OCI-LY7 (cell line): ENCODE data around the gene EEF1E1. TPM values are rescaled to one million over a fixed set of nuclear protein-coding genes. Genes with fewer than 3 reads are reported as not detected.

Experiments
- BruUV-seq: library from RNA; stranded (reverse); fragments of 400-500 nt; replicated peaks from 2 replicates; lab custom pipeline; 2021; lab: Mats Ljungman, UMichigan
- CTCF ChIA-PET: fragments of 300-600 bp; sonication (Branson Sonifier 250); formaldehyde crosslinking; loops from one replicate; lab custom pipeline; 2022; ENCODE audit warnings: antibody characterized with exemption; ENCODE audit not compliant: unreplicated experiment; lab: Charles Lee
- POLR2A ChIA-PET: fragments of 300-600 bp; sonication (Branson Sonifier 250); formaldehyde crosslinking; loops from one replicate; lab custom pipeline; 2022; ENCODE audit warnings: antibody characterized with exemption; lab: Charles Lee
- DNase-seq: peaks from one replicate; pipeline ENCODE4 v3.0.0-alpha.2; 2015; ENCODE audit warnings: low spot score
- H2AFZ ChIP-seq: fragments of 200-600 bp; sonication (generic), shearing (Covaris generic); 2 replicates; pipeline ENCODE4 v1.6.1; 2014; ENCODE audit warnings: mild to moderate bottlenecking, antibody characterized with exemption, low read length, moderate library complexity
- H3K27ac ChIP-seq: fragments of 200-600 bp; sonication (generic); 2 replicates; pipeline ENCODE4 v1.5.1; 2014; ENCODE audit warnings: mixed run types, low read depth, mild to moderate bottlenecking, moderate library complexity, low read length, inconsistent platforms; ENCODE audit not compliant: poor library complexity, severe bottlenecking
- H3K36me3 ChIP-seq: fragments of 200-600 bp; sonication (generic); 2 replicates; pipeline ENCODE4 v1.6.1; 2014; ENCODE audit warnings: mild to moderate bottlenecking, antibody characterized with exemption, low read length, moderate library complexity, mixed read lengths; ENCODE audit not compliant: insufficient read depth
- H3K4me1 ChIP-seq: fragments of 200-600 bp; sonication (generic); 2 replicates; pipeline ENCODE4 v1.5.1; 2014; ENCODE audit warnings: mild to moderate bottlenecking, low read length; ENCODE audit not compliant: insufficient read depth, poor library complexity, severe bottlenecking
- H3K4me2 ChIP-seq: fragments of 200-600 bp; sonication (generic); 2 replicates; pipeline ENCODE4 v1.6.1; 2014; ENCODE audit warnings: mild to moderate bottlenecking, low read length
- H3K4me3 ChIP-seq: fragments of 200-600 bp; sonication (generic); 2 replicates; pipeline ENCODE4 v1.5.1; 2014; ENCODE audit warnings: mild to moderate bottlenecking, low read depth, low read length; ENCODE audit not compliant: poor library complexity, severe bottlenecking
- H3K79me2 ChIP-seq: fragments of 200-600 bp; sonication (generic); 2 replicates; pipeline ENCODE4 v1.6.1; 2016; ENCODE audit warnings: low read depth, mild to moderate bottlenecking, low read length, moderate library complexity, mixed read lengths; ENCODE audit not compliant: insufficient read depth
- H3K9me2 ChIP-seq: fragments of 200-600 bp; sonication (generic); 2 replicates; pipeline ENCODE4 v1.6.1; 2016; ENCODE audit warnings: mild to moderate bottlenecking, low read length, mixed read lengths; ENCODE audit not compliant: insufficient read depth
- H3K9me3 ChIP-seq: fragments of 200-600 bp; sonication (generic); 2 replicates; pipeline ENCODE4 v1.6.1; 2014; ENCODE audit warnings: mild to moderate bottlenecking, mixed run types, low read length, mixed read lengths
- H4K20me1 ChIP-seq: fragments of 200-600 bp; sonication (generic); 2 replicates; pipeline ENCODE4 v1.6.1; 2014; ENCODE audit warnings: mild to moderate bottlenecking, antibody characterized with exemption, low read length, moderate library complexity, mixed read lengths; ENCODE audit not compliant: insufficient read depth
- CTCF ChIP-seq: fragments of 200-600 bp; sonication (generic); conservative IDR thresholded peaks from 2 replicates; pipeline ENCODE4 v1.5.1; 2014; ENCODE audit warnings: mild to moderate bottlenecking, antibody characterized with exemption, low read length, moderate library complexity, mixed read lengths
- EZH2phosphoT487 ChIP-seq: fragments of 200-600 bp; sonication (generic); IDR thresholded peaks from 2 replicates; pipeline ENCODE4 v1.6.1; 2018; ENCODE audit warnings: low read depth, borderline replicate concordance, mild to moderate bottlenecking, mixed run types, antibody characterized with exemption, low read length, moderate library complexity, mixed read lengths
- intact Hi-C: fragments of 100-400 bp; cut with micrococcal nuclease; formaldehyde crosslinking; loops from one replicate; pipeline ENCODE4 v1.10.0; 2022; ENCODE audit not compliant: unreplicated experiment
- total RNA-seq, 2 experiments: library from RNA; depleted of rRNA in 1 of 2; stranded (reverse); fragments of >200 nt in 1 of 2; shearing (Covaris generic) in 1 of 2; gene quantifications; 2 replicates each; pipeline ENCODE4 v1.2.3, GENCODE V29; 2014 to 2022

Gene EEF1E1
- total RNA-seq, 2 experiments from 2014 or later, result 68.0 to 70.9 TPM

GRCh38 chr6:8086755-8087306 lies 15.5 kb downstream of the EEF1E1 start:
- H3K4me2 ChIP-seq, result no peak overlapping the region
- intact Hi-C loops, result no loop called here
- H3K9me2 ChIP-seq, result no peaks in the 10 kb centered on the region
- no TSS peak for BruUV-seq
- H2AFZ ChIP-seq, result no peak overlapping the region
- no peak for TF ChIP-seq CTCF
- TF ChIP-seq EZH2phosphoT487, result no peak
- peaks cover 30% of the 10 kb centered on the region; the same call in 1 of the 2 replicates for H3K79me2 ChIP-seq
- H3K9me3 ChIP-seq, result peaks cover 22% of the 10 kb centered on the region
- H3K36me3 ChIP-seq, result peaks cover 92% of the 10 kb centered on the region
- no peak overlapping the region for H3K4me3 ChIP-seq
- CTCF ChIA-PET, result no interaction called here
- H4K20me1 ChIP-seq, result no peaks in the 10 kb centered on the region
- POLR2A ChIA-PET, result interaction anchor here (0.5 to 1.6 kb wide), 4 partner anchors 15 to 1428 kb away, joined by 3 to 4 read pairs (median 4); no protein-coding TSS in a partner anchor
- no peaks in the 10 kb centered on the region for H3K4me1 ChIP-seq
- DNase-seq, result no peak
- H3K27ac ChIP-seq, result no peak overlapping the region

- no peak overlapping the region for H3K4me3 ChIP-seq
- no peak overlapping the region for H3K27ac ChIP-seq
- no peaks in the 10 kb centered on the region for H3K9me2 ChIP-seq
- CTCF ChIA-PET, result interaction anchor here (0.7 kb wide), 1 partner anchor 18 kb away, joined by 3 read pairs; no protein-coding TSS in a partner anchor
- no peaks in the 10 kb centered on the region for H4K20me1 ChIP-seq
- POLR2A ChIA-PET, result interaction anchor here (0.8 to 1.7 kb wide), 4 partner anchors 12 to 19 kb away, joined by 3 to 5 read pairs (median 4); partner anchors contain the start of gene EEF1E1
- H3K4me1 ChIP-seq, result no peaks in the 10 kb centered on the region
- no peak for TF ChIP-seq CTCF
- TF ChIP-seq EZH2phosphoT487, result no peak
- peaks cover 9% of the 10 kb centered on the region; the same call in 1 of the 2 replicates for H3K9me3 ChIP-seq
- peaks cover 19% of the 10 kb centered on the region; the same call in 1 of the 2 replicates for H3K79me2 ChIP-seq
- intact Hi-C loops, result no loop called here
- peaks cover 92% of the 10 kb centered on the region for H3K36me3 ChIP-seq
- DNase-seq, result no peak
- no peak overlapping the region for H2AFZ ChIP-seq
- BruUV-seq, result no TSS peak
- no peak overlapping the region for H3K4me2 ChIP-seq
These were observed 17.3 kb downstream of the EEF1E1 start for GRCh38 chr6:8085053-8085511.

- Histone ChIP-seq H3K79me2 (peaks cover 16% of the 10 kb centered on the region; the same call in 1 of the 2 replicates), H3K9me3 (peaks cover 9% of the 10 kb centered on the region; the same call in 1 of the 2 replicates), H3K36me3 (peaks cover 92% of the 10 kb centered on the region), H3K9me2 (no peaks in the 10 kb centered on the region), H3K4me1 (no peaks in the 10 kb centered on the region), H4K20me1 (no peaks in the 10 kb centered on the region), H3K4me3 (no peak overlapping the region), H3K27ac (no peak overlapping the region), H2AFZ (no peak overlapping the region), H3K4me2 (no peak overlapping the region)
- POLR2A ChIA-PET, result interaction anchor here (0.8 to 1.0 kb wide), 2 partner anchors 12 to 19 kb away, joined by 3 to 4 read pairs; no protein-coding TSS in a partner anchor
- no TSS peak for BruUV-seq
- CTCF ChIA-PET, result interaction anchor here (0.7 kb wide), 1 partner anchor 18 kb away, joined by 3 read pairs; no protein-coding TSS in a partner anchor
- TF ChIP-seq CTCF (no peak), EZH2phosphoT487 (no peak)
- DNase-seq, result no peak
- intact Hi-C loops, result no loop called here
These were observed 17.8 kb downstream of the EEF1E1 start for GRCh38 chr6:8084586-8084985.
